HCT116 (cell line): ENCODE data around the gene IGF2BP1. TPM values are rescaled to one million over a fixed set of nuclear protein-coding genes. Genes with fewer than 3 reads are reported as not detected.

Source experiments
- ATAC-seq: fragments of 200-7000 bp; cut with Tn5 transposase; 2 replicates; pipeline ENCODE4 v1.9.1; 2020; ENCODE audit warnings: mild to moderate bottlenecking, moderate library complexity
- BruUV-seq: library from RNA; stranded (reverse); fragments of 400-500 nt; replicated peaks from 2 replicates; lab custom pipeline; 2021; lab: Mats Ljungman, UMichigan
- CTCF ChIA-PET: fragments of 300-600 bp; sonication (Branson Sonifier 250); formaldehyde crosslinking; loops from one replicate; lab custom pipeline; 2021; ENCODE audit warnings: antibody characterized with exemption; lab: Charles Lee
- POLR2A ChIA-PET: fragments of 300-600, 350-600 bp; sonication (Branson Sonifier 250); formaldehyde crosslinking; loops from one replicate; lab custom pipeline; 2021; ENCODE audit warnings: antibody characterized with exemption; lab: Charles Lee
- RAD21 ChIA-PET, 2 experiments: fragments of 300-600 bp; sonication (Branson Sonifier 250); formaldehyde crosslinking; loops; one replicate each; lab custom pipeline; 2023; ENCODE audit warnings: low total read pairs in 2 of 2; ENCODE audit not compliant: uncharacterized antibody in 2 of 2, unreplicated experiment in 2 of 2, low non-redundant PET in 1 of 2; lab: Charles Lee
- DNase-seq: peaks from one replicate; pipeline ENCODE4 v3.0.0-alpha.2; 2010; ENCODE audit warnings: low read depth, low spot score
- H2AFZ ChIP-seq: fragments of 200-600 bp; shearing (Covaris generic), sonication (generic); 2 replicates; pipeline ENCODE4 v1.6.1; 2017; ENCODE audit warnings: low read depth, mixed run types, mixed read lengths, antibody characterized with exemption, low read length; ENCODE audit not compliant: poor library complexity, severe bottlenecking
- H3K27ac ChIP-seq: 2 replicates; pipeline ENCODE4 v1.5.1; 2012; ENCODE audit warnings: low read depth, low read length
- H3K27me3 ChIP-seq: fragments of 200-600 bp; sonication (generic); 2 replicates; pipeline ENCODE4 v1.6.1; 2016; ENCODE audit warnings: mixed run types, low read length, mixed read lengths; ENCODE audit not compliant: insufficient read depth
- H3K36me3 ChIP-seq, 2 experiments: fragments of 200-500 bp in 1 of 2; fragments of 200-600 bp in 1 of 2; sonication (Bioruptor generic) in 1 of 2; sonication (generic) in 1 of 2; 2 replicates each; pipeline versions ENCODE4 v1.5.1 to v1.6.1; 2014 to 2016; ENCODE audit warnings: low read length in 2 of 2, inconsistent platforms in 1 of 2, mixed read lengths in 1 of 2, mixed run types in 1 of 2; ENCODE audit not compliant: insufficient read depth in 2 of 2, control insufficient read depth in 1 of 2
- H3K4me1 ChIP-seq, 2 experiments: fragments of 200-600 bp in 1 of 2; sonication (generic) in 1 of 2; 2 replicates each; pipeline versions ENCODE4 v1.5.1 to v1.6.1; 2012 to 2017; ENCODE audit warnings: low read length in 2 of 2, inconsistent platforms in 1 of 2, mild to moderate bottlenecking in 1 of 2, mixed read lengths in 1 of 2, mixed run types in 1 of 2, moderate library complexity in 1 of 2; ENCODE audit not compliant: insufficient read depth in 2 of 2, control insufficient read depth in 1 of 2
- H3K4me2 ChIP-seq: fragments of 200-600 bp; sonication (generic); 2 replicates; pipeline ENCODE4 v1.6.1; 2017; ENCODE audit warnings: mixed run types, low read length, mixed read lengths
- H3K4me3 ChIP-seq, 2 experiments: fragments of 200-600 bp in 1 of 2; sonication (generic) in 1 of 2; replicated peaks in 1 of 2; 2 replicates each; pipeline ENCODE4 v1.5.1; 2011 to 2016; ENCODE audit warnings: low read length in 2 of 2, control low read depth in 1 of 2, low read depth in 1 of 2, mild to moderate bottlenecking in 1 of 2, mixed read lengths in 1 of 2, mixed run types in 1 of 2
- H3K79me2 ChIP-seq: fragments of 200-600 bp; sonication (generic); 2 replicates; pipeline ENCODE4 v1.6.1; 2017; ENCODE audit warnings: mild to moderate bottlenecking, mixed run types, low read length, moderate library complexity, mixed read lengths; ENCODE audit not compliant: insufficient read depth
- H3K9ac ChIP-seq: fragments of 200-600 bp; sonication (generic); 2 replicates; pipeline ENCODE4 v1.6.1; 2016; ENCODE audit warnings: low read length, mixed read lengths
- H3K9me2 ChIP-seq: fragments of 200-600 bp; sonication (generic), shearing (Covaris generic); 2 replicates; pipeline ENCODE4 v1.6.1; 2017; ENCODE audit warnings: mixed run types, mild to moderate bottlenecking, moderate library complexity; ENCODE audit not compliant: insufficient read depth
- H3K9me3 ChIP-seq, 2 experiments: fragments of 200-500 bp in 1 of 2; fragments of 200-600 bp in 1 of 2; sonication (Bioruptor generic) in 1 of 2; sonication (generic) in 1 of 2; 2 replicates each; pipeline ENCODE4 v1.6.1; 2014 to 2017; ENCODE audit warnings: low read length in 2 of 2, mixed read lengths in 2 of 2, inconsistent platforms in 1 of 2, low read depth in 1 of 2, mild to moderate bottlenecking in 1 of 2, mixed run types in 1 of 2, moderate library complexity in 1 of 2; ENCODE audit not compliant: control insufficient read depth in 1 of 2, insufficient read depth in 1 of 2
- H4K20me1 ChIP-seq: fragments of 200-600 bp; sonication (generic), shearing (Covaris generic); 2 replicates; pipeline ENCODE4 v1.6.1; 2017; ENCODE audit warnings: mixed run types, mild to moderate bottlenecking, moderate library complexity; ENCODE audit not compliant: insufficient read depth
- CEBPB ChIP-seq: IDR thresholded peaks from 2 replicates; pipeline ENCODE4 v1.6.1; 2012; ENCODE audit warnings: low read depth
- ELF1 ChIP-seq: IDR thresholded peaks from 2 replicates; pipeline ENCODE4 v1.6.1; 2012; ENCODE audit warnings: low read depth, borderline replicate concordance
- EZH2phosphoT487 ChIP-seq: fragments of 200-600 bp; IDR thresholded peaks from 2 replicates; pipeline ENCODE4 v1.6.1; 2018; ENCODE audit warnings: antibody characterized with exemption, borderline replicate concordance
- POLR2A ChIP-seq: IDR thresholded peaks from 2 replicates; pipeline ENCODE4 v1.7.0; 2011; ENCODE audit warnings: borderline replicate concordance; ENCODE audit not compliant: insufficient read depth, insufficient read length; ENCODE audit errors: extremely low read depth
- SP1 ChIP-seq: IDR thresholded peaks from 2 replicates; pipeline ENCODE4 v1.6.1; 2012; ENCODE audit warnings: low read depth
- TCF7L2 ChIP-seq: IDR thresholded peaks from 2 replicates; pipeline ENCODE4 v1.7.0; 2011; ENCODE audit warnings: borderline replicate concordance, inconsistent platforms; ENCODE audit not compliant: insufficient read depth, insufficient read length; ENCODE audit errors: extremely low read depth
- ZNF274 ChIP-seq: fragments of 200-500 bp; sonication (Bioruptor generic); IDR thresholded peaks from 2 replicates; pipeline ENCODE4 v1.6.1; 2014; ENCODE audit warnings: mild to moderate bottlenecking, low read depth, low read length, inconsistent platforms
- intact Hi-C: fragments of 100-400 bp; cut with micrococcal nuclease; formaldehyde crosslinking; loops from 2 replicates; pipeline ENCODE4 v1.10.0; 2022
- total RNA-seq: library from RNA; stranded (reverse); gene quantifications from one replicate; pipeline ENCODE4 v1.2.1, GENCODE V29; 2021; ENCODE audit not compliant: unreplicated experiment
- TF ChIP-seq, protein P1 (sequence below), 3 experiments: fragments of 200-600 bp in 1 of 3; sonication (generic) in 1 of 3; IDR thresholded peaks in 2 of 3; conservative IDR thresholded peaks in 1 of 3; 2 replicates each; pipeline ENCODE4 v1.5.1; 2012 to 2017; ENCODE audit warnings: low read depth in 2 of 3, low read length in 2 of 3, antibody characterized with exemption in 1 of 3, borderline replicate concordance in 1 of 3, control low read depth in 1 of 3, mild to moderate bottlenecking in 1 of 3, mixed read lengths in 1 of 3, mixed run types in 1 of 3, moderate library complexity in 1 of 3; ENCODE audit not compliant: insufficient read depth in 1 of 3

The IGF2BP1 gene
- total RNA-seq, 1 experiment from 2014 or later, result 0.91 TPM

GRCh38 chr17:49055181-49055927 lies 58.2 kb downstream of the IGF2BP1 start:
- H3K4me2 ChIP-seq, result no peak overlapping the region
- H3K4me3 ChIP-seq, result no peak overlapping the region
- H3K79me2 ChIP-seq, result no peaks in the 10 kb centered on the region
- intact Hi-C loops, result no loop called here
- no peak overlapping the region for H2AFZ ChIP-seq
- H3K36me3 ChIP-seq, result no peaks in the 10 kb centered on the region
- no peak for ATAC-seq
- H3K4me1 ChIP-seq, result no peaks in the 10 kb centered on the region
- H3K9ac ChIP-seq, result no peak overlapping the region
- CTCF ChIA-PET, result interaction anchor here (1.1 to 2.4 kb wide), 3 partner anchors 19 to 171 kb away, joined by 3 to 8 read pairs (median 4); no protein-coding TSS in a partner anchor
- TF ChIP-seq TCF7L2, result no peak
- no peak for TF ChIP-seq ELF1
- no peak for TF ChIP-seq ZNF274
- no peak for TF ChIP-seq SP1
- no peak for TF ChIP-seq POLR2A
- no peak for TF ChIP-seq EZH2phosphoT487
- TF ChIP-seq CEBPB, result no peak
- TF ChIP-seq, protein P1, sequence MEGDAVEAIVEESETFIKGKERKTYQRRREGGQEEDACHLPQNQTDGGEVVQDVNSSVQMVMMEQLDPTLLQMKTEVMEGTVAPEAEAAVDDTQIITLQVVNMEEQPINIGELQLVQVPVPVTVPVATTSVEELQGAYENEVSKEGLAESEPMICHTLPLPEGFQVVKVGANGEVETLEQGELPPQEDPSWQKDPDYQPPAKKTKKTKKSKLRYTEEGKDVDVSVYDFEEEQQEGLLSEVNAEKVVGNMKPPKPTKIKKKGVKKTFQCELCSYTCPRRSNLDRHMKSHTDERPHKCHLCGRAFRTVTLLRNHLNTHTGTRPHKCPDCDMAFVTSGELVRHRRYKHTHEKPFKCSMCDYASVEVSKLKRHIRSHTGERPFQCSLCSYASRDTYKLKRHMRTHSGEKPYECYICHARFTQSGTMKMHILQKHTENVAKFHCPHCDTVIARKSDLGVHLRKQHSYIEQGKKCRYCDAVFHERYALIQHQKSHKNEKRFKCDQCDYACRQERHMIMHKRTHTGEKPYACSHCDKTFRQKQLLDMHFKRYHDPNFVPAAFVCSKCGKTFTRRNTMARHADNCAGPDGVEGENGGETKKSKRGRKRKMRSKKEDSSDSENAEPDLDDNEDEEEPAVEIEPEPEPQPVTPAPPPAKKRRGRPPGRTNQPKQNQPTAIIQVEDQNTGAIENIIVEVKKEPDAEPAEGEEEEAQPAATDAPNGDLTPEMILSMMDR (IDR thresholded peaks at IDR 0.05 in 2 of 3, conservative IDR thresholded peaks at IDR 0.05 in 1 of 3; ENCODE audit: borderline replicate concordance in 1 of 3, insufficient read depth in 1 of 3, low read depth in 2 of 3, low read length in 2 of 3), result no peak
- H3K27me3 ChIP-seq, result no peaks in the 10 kb centered on the region
- RAD21 ChIA-PET, result no interaction called here
- no peaks in the 10 kb centered on the region for H3K9me3 ChIP-seq
- no peaks in the 10 kb centered on the region for H4K20me1 ChIP-seq
- BruUV-seq, result no TSS peak
- H3K27ac ChIP-seq, result no peak overlapping the region
- no peak for DNase-seq
- H3K9me2 ChIP-seq, result no peaks in the 10 kb centered on the region
- POLR2A ChIA-PET, result interaction anchor here (1.1 kb wide), 1 partner anchor 19 kb away, joined by 5 read pairs; no protein-coding TSS in a partner anchor
